Liver (tissue), 2 donors: ENCODE data around the gene DPP4.

Experiments used
- JUND ChIP-seq, 2 donors: IDR thresholded peaks; 2 replicates each; pipeline ENCODE4 v1.6.1; 2016; ENCODE audit warnings: antibody characterized with exemption in 2 of 2
- TAF1 ChIP-seq: conservative IDR thresholded peaks from 2 replicates; pipeline ENCODE4 v1.6.1; 2016; ENCODE audit warnings: antibody characterized with exemption, mild to moderate bottlenecking
- donor health status: healthy.

DNA sequence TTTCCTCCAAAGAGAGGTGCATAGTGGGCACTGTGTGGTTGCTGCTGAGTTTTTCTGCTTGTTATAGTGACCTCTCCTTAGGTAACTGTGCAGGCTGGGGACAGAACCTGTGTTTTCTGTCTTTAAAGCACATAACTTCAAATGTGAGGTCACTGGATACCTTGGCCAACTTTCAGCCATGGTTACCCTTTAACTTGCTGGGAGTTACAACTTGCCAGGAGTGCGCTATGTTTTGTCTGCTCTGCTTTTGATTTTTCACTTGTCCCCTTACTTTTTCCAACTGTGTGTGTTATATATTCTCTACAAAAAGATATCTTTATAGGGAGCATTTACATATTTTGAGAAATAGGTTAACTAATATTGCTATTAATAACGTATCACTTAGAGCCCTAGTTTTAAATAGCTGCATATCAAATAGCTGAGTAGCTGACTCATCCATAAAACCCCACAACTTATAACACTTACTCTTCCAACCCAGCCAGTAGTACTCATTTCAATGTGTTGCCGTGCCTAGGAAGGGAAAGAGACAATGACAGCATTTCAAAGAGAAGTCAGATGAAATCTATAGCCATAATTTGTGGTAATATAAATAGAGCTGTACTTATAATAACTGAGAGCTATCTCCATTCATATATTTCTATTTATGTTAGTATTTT, 51.6 kb downstream of the DPP4 start:
- TF ChIP-seq TAF1 (peak; percentile 12), JUND (IDR thresholded peaks at IDR 0.05) (peak; percentile 60 to 80)
